ENCODE data around the gene PIGW. TPM values are rescaled to one million over a fixed set of nuclear protein-coding genes. Genes with fewer than 3 reads are reported as not detected.

PIGW gene
- total RNA-seq, 1 donor from 2014 or later: 3.2 TPM

GRCh38 chr17:36532435-36532975, 2.3 kb upstream of the PIGW start:
- Histone ChIP-seq H3K27me3 (no peaks in the 10 kb centered on the region), H3K36me3 (peaks cover 0 to 35% of the 10 kb centered on the region in 2 donors), H3K4me3 (no peak overlapping the region), H3K27ac (no peak overlapping the region), H3K4me1 (peaks cover 27% of the 10 kb centered on the region), H3K9me3 (no peaks in the 10 kb centered on the region)
- TF ChIP-seq POLR2AphosphoS5 (IDR thresholded peaks at IDR 0.05; ENCODE audit: insufficient read depth in 1 of 2, low read depth in 1 of 2) (no peak), POLR2A (IDR thresholded peaks at IDR 0.05) (no peak)
- TF ChIP-seq, protein P1, sequence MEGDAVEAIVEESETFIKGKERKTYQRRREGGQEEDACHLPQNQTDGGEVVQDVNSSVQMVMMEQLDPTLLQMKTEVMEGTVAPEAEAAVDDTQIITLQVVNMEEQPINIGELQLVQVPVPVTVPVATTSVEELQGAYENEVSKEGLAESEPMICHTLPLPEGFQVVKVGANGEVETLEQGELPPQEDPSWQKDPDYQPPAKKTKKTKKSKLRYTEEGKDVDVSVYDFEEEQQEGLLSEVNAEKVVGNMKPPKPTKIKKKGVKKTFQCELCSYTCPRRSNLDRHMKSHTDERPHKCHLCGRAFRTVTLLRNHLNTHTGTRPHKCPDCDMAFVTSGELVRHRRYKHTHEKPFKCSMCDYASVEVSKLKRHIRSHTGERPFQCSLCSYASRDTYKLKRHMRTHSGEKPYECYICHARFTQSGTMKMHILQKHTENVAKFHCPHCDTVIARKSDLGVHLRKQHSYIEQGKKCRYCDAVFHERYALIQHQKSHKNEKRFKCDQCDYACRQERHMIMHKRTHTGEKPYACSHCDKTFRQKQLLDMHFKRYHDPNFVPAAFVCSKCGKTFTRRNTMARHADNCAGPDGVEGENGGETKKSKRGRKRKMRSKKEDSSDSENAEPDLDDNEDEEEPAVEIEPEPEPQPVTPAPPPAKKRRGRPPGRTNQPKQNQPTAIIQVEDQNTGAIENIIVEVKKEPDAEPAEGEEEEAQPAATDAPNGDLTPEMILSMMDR (IDR thresholded peaks at IDR 0.05): no peak
- no peak for DNase-seq (ENCODE audit: extremely low spot score in 2 of 2)
- intact Hi-C loops (cut with DNase I): no loop called here

GRCh38 chr17:36533935-36534839, 600 bp upstream of the PIGW start:
- H3K27me3 ChIP-seq: no peaks in the 10 kb centered on the region
- TF ChIP-seq POLR2A (IDR thresholded peaks at IDR 0.05) (peak in 1 of 2 donors; percentile 29), POLR2AphosphoS5 (IDR thresholded peaks at IDR 0.05; ENCODE audit: insufficient read depth in 1 of 2, low read depth in 1 of 2) (peak in 1 of 2 donors; percentile 62)
- TF ChIP-seq, protein P1 (IDR thresholded peaks at IDR 0.05): peak in 1 of 3 experiments; percentile 6
- H3K36me3 ChIP-seq: peaks cover 0 to 25% of the 10 kb centered on the region in 2 donors
- peak overlapping the region; percentile 70 to 76 for H3K4me3 ChIP-seq
- no peaks in the 10 kb centered on the region for H3K9me3 ChIP-seq
- DNase-seq (ENCODE audit: extremely low spot score in 2 of 2): no peak
- peaks cover 27% of the 10 kb centered on the region for H3K4me1 ChIP-seq
- H3K27ac ChIP-seq: peak overlapping the region; percentile 91
- intact Hi-C loops (cut with DNase I): no loop called here

GRCh38 chr17:36535669-36536081, 888 bp downstream of the PIGW start:
- Histone ChIP-seq H3K27me3 (no peaks in the 10 kb centered on the region), H3K4me1 (peaks cover 27% of the 10 kb centered on the region), H3K4me3 (peak overlapping the region; percentile 70 to 76), H3K27ac (peak overlapping the region; percentile 91), H3K36me3 (peaks cover 0 to 22% of the 10 kb centered on the region in 2 donors), H3K9me3 (no peaks in the 10 kb centered on the region)
- intact Hi-C loops (cut with DNase I): no loop called here
- DNase-seq (ENCODE audit: extremely low spot score in 2 of 2): no peak
- no peak for TF ChIP-seq POLR2AphosphoS5 (IDR thresholded peaks at IDR 0.05; ENCODE audit: insufficient read depth in 1 of 2, low read depth in 1 of 2)
- no peak for TF ChIP-seq POLR2A (IDR thresholded peaks at IDR 0.05)
- TF ChIP-seq, protein P1 (IDR thresholded peaks at IDR 0.05): no peak

DNA sequence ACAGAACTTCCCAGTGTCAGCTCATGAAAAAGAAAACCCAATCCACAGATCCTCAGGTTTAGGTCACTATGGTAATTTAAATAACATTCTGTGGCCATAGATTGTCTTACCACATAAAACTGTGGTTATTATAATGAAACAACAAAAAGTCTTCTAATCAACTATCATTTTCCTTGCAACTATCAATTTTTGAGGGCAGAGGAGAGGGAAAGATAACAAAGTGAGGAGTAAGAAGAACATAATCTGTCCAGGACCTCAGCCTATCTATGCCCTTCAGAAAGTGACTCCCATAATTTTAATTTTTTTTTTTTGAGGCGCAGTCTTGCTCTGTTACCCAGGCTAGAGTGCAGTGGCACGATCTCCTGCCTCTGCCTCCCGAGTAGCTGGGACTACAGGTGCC, 5.9 kb downstream of the PIGW start:
- no peak for DNase-seq (ENCODE audit: extremely low spot score in 2 of 2)
- intact Hi-C loops (cut with DNase I): loop anchor here (10.0 kb wide), 1 partner anchor 54 kb away; the partner anchor contains the start of gene DHRS11
- Histone ChIP-seq H3K27ac (no peak overlapping the region), H3K27me3 (no peaks in the 10 kb centered on the region), H3K36me3 (peaks cover 0 to 6% of the 10 kb centered on the region in 2 donors), H3K9me3 (no peaks in the 10 kb centered on the region), H3K4me3 (no peak overlapping the region), H3K4me1 (peaks cover 18% of the 10 kb centered on the region)
- no peak for TF ChIP-seq POLR2AphosphoS5 (IDR thresholded peaks at IDR 0.05; ENCODE audit: insufficient read depth in 1 of 2, low read depth in 1 of 2)
- TF ChIP-seq, protein P1 (IDR thresholded peaks at IDR 0.05): no peak
- no peak for TF ChIP-seq POLR2A (IDR thresholded peaks at IDR 0.05)
